ENCODE data around the gene FCN1. TPM values are rescaled to one million over a fixed set of nuclear protein-coding genes. Genes with fewer than 3 reads are reported as not detected.

FCN1 gene
- total and polyA plus RNA-seq, 2 donors (not counting 1 experiment from before 2014, with no cell fraction given) = not detected

- H3K79me2 ChIP-seq (ENCODE audit: control insufficient read depth, insufficient read depth, low read length) = no peaks in the 10 kb centered on the region
- TF ChIP-seq CTCF (conservative IDR thresholded peaks at IDR 0.05 in 1 of 2, IDR thresholded peaks at IDR 0.05 in 1 of 2; ENCODE audit: low read depth in 1 of 2, low read length in 2 of 2) (no peak), EZH2 (IDR thresholded peaks at IDR 0.05; ENCODE audit: low read length, missing control alignments) (no peak)
These were observed 18.5 kb downstream of the FCN1 start for GRCh38 chr9:134899168-134899567.

GRCh38 chr9:134898319-134898718 is 19.4 kb downstream of the FCN1 start:
- no peak overlapping the region for H3K4me3 ChIP-seq (replicated peaks in 1 of 4; ENCODE audit: control extremely low read depth in 1 of 4, insufficient read depth in 1 of 4, low read depth in 3 of 4, low read length in 4 of 4)
- no peak overlapping the region for H3K9ac ChIP-seq (ENCODE audit: insufficient read depth, low read length)
- no peak overlapping the region for H3K27ac ChIP-seq (ENCODE audit: insufficient read depth, low read length)
- DNase-seq (ENCODE audit: low read depth in 2 of 2) = no peak
- no peaks in the 10 kb centered on the region for H3K79me2 ChIP-seq (ENCODE audit: control insufficient read depth, insufficient read depth, low read length)
- H3K4me1 ChIP-seq (ENCODE audit: control insufficient read depth, extremely low read depth, insufficient read depth, low read length) = no peaks in the 10 kb centered on the region
- no peak overlapping the region for H3K4me2 ChIP-seq (ENCODE audit: extremely low read depth, insufficient read depth, low read length)
- H3K27me3 ChIP-seq (ENCODE audit: control insufficient read depth, insufficient read depth, low read length) = no peaks in the 10 kb centered on the region
- H2AFZ ChIP-seq (ENCODE audit: low read length) = no peak overlapping the region
- no peaks in the 10 kb centered on the region for H3K9me3 ChIP-seq (ENCODE audit: control insufficient read depth, insufficient read depth, low read depth, low read length)
- H3K36me3 ChIP-seq (ENCODE audit: control insufficient read depth, insufficient read depth, low read length) = no peaks in the 10 kb centered on the region
- no peaks in the 10 kb centered on the region for H4K20me1 ChIP-seq (ENCODE audit: control insufficient read depth, extremely low read depth, insufficient read depth, low read length)
- no peak for TF ChIP-seq CTCF (conservative IDR thresholded peaks at IDR 0.05 in 1 of 2, IDR thresholded peaks at IDR 0.05 in 1 of 2; ENCODE audit: low read depth in 1 of 2, low read length in 2 of 2)
- TF ChIP-seq EZH2 (IDR thresholded peaks at IDR 0.05; ENCODE audit: low read length, missing control alignments) = no peak

More at GRCh38 chr9:134899168-134899567, 18.5 kb downstream of the FCN1 start:
- no peaks in the 10 kb centered on the region for H3K9me3 ChIP-seq (ENCODE audit: control insufficient read depth, insufficient read depth, low read depth, low read length)
- no peaks in the 10 kb centered on the region for H3K27me3 ChIP-seq (ENCODE audit: control insufficient read depth, insufficient read depth, low read length)
- H3K36me3 ChIP-seq (ENCODE audit: control insufficient read depth, insufficient read depth, low read length) = no peaks in the 10 kb centered on the region
- no peak overlapping the region for H2AFZ ChIP-seq (ENCODE audit: low read length)
- H3K9ac ChIP-seq (ENCODE audit: insufficient read depth, low read length) = no peak overlapping the region
- H4K20me1 ChIP-seq (ENCODE audit: control insufficient read depth, extremely low read depth, insufficient read depth, low read length) = no peaks in the 10 kb centered on the region
- no peak overlapping the region for H3K4me3 ChIP-seq (replicated peaks in 1 of 4; ENCODE audit: control extremely low read depth in 1 of 4, insufficient read depth in 1 of 4, low read depth in 3 of 4, low read length in 4 of 4)
- DNase-seq (ENCODE audit: low read depth in 2 of 2) = no peak
- no peak overlapping the region for H3K4me2 ChIP-seq (ENCODE audit: extremely low read depth, insufficient read depth, low read length)
- no peaks in the 10 kb centered on the region for H3K4me1 ChIP-seq (ENCODE audit: control insufficient read depth, extremely low read depth, insufficient read depth, low read length)
- no peak overlapping the region for H3K27ac ChIP-seq (ENCODE audit: insufficient read depth, low read length)

- Histone ChIP-seq H3K4me2 (ENCODE audit: extremely low read depth, insufficient read depth, low read length) (no peak overlapping the region), H2AFZ (ENCODE audit: low read length) (no peak overlapping the region), H4K20me1 (ENCODE audit: control insufficient read depth, extremely low read depth, insufficient read depth, low read length) (no peaks in the 10 kb centered on the region), H3K4me3 (replicated peaks in 1 of 4; ENCODE audit: control extremely low read depth in 1 of 4, insufficient read depth in 1 of 4, low read depth in 3 of 4, low read length in 4 of 4) (no peak overlapping the region), H3K79me2 (ENCODE audit: control insufficient read depth, insufficient read depth, low read length) (no peaks in the 10 kb centered on the region), H3K9ac (ENCODE audit: insufficient read depth, low read length) (no peak overlapping the region), H3K4me1 (ENCODE audit: control insufficient read depth, extremely low read depth, insufficient read depth, low read length) (no peaks in the 10 kb centered on the region), H3K27ac (ENCODE audit: insufficient read depth, low read length) (no peak overlapping the region), H3K27me3 (ENCODE audit: control insufficient read depth, insufficient read depth, low read length) (no peaks in the 10 kb centered on the region), H3K36me3 (ENCODE audit: control insufficient read depth, insufficient read depth, low read length) (no peaks in the 10 kb centered on the region), H3K9me3 (ENCODE audit: control insufficient read depth, insufficient read depth, low read depth, low read length) (no peaks in the 10 kb centered on the region)
- no peak for DNase-seq (ENCODE audit: low read depth in 2 of 2)
- TF ChIP-seq EZH2 (IDR thresholded peaks at IDR 0.05; ENCODE audit: low read length, missing control alignments) (no peak), CTCF (conservative IDR thresholded peaks at IDR 0.05 in 1 of 2, IDR thresholded peaks at IDR 0.05 in 1 of 2; ENCODE audit: low read depth in 1 of 2, low read length in 2 of 2) (no peak)
These were observed 20.0 kb downstream of the FCN1 start for GRCh38 chr9:134897584-134898170.

Data from fibroblast of lung (primary cell).